ENCODE data around the gene SMAD5.

DNA sequence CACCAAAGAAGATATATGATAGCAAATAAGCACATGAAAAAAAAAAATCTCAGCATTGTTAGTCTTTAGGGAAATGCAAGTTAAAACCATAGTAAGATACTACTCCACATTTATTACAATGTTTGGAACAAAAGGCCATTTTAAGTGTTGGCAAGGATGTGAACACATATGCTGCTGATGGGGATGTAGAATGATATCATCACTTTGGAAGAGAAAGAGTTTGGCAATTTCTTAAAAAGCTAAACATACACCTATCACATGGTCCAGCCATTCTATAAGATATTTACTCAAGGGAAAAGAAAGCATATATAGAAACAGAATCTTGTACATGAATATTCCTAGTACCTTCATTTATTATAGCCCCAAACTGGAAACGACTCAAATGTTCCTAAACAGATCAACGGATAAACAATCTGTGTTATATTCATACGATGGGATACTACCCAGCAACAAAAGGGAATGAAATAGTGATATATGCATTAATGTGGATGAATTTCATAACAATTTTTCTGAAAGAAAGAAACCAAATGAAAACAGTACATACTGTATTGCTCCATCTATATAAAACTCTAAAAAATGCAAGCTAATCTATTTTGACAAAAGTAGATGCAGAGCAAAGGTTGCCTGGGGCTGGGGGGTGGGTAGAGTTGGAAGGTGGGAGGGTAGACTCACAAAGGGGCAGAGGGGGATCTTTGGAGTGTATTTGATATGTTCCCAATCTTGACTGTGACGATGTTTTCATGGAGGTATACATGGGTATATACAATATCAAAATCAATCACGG lies 45.7 kb upstream of the SMAD5 start:
- TF ChIP-seq POLR2A (IDR thresholded peaks at IDR 0.05; ENCODE audit: low read depth, low read length) = no peak
- no peak for TF ChIP-seq TAF1 (IDR thresholded peaks at IDR 0.05; ENCODE audit: borderline replicate concordance, low read depth, low read length)
- TF ChIP-seq POLR2AphosphoS5 (IDR thresholded peaks at IDR 0.05; ENCODE audit: low read depth, low read length) = no peak
